GM12872 (cell line): ENCODE measurements around the gene PPBP.

Experiments used
- CTCF ChIP-seq: IDR thresholded peaks from 3 replicates; pipeline ENCODE4 v1.5.1; 2011; ENCODE audit warnings: low read depth, mild to moderate bottlenecking, low read length, moderate library complexity; ENCODE audit not compliant: insufficient read depth

PPBP gene

GRCh38 chr4:73970011-73970410 lies 18.0 kb downstream of the PPBP start:
- no peak for TF ChIP-seq CTCF

- TF ChIP-seq CTCF = no peak
Observed at GRCh38 chr4:73967866-73968265, 20.1 kb downstream of the PPBP start.

- TF ChIP-seq CTCF = no peak
Observed at GRCh38 chr4:73964862-73965611, 23.0 kb downstream of the PPBP start.

- TF ChIP-seq CTCF = no peak
Observed at GRCh38 chr4:73962724-73963123, 25.3 kb downstream of the PPBP start.

- TF ChIP-seq CTCF = no peak
Observed at GRCh38 chr4:73952352-73952751, 35.6 kb downstream of the PPBP start.

GRCh38 chr4:73948990-73949706 lies 38.8 kb downstream of the PPBP start:
- TF ChIP-seq CTCF = no peak

- no peak for TF ChIP-seq CTCF
Observed at GRCh38 chr4:73948291-73948690, 39.7 kb downstream of the PPBP start.
